GM10266 (cell line): ENCODE results near the gene UBE2U.
"Not testable (repeated sequence)": the region's sequence is repeated elsewhere in the genome, so short reads cannot be mapped to it uniquely, and the experiment has no call there.

Experiments
- DNase-seq: peaks from one replicate; pipeline ENCODE4 v3.0.0; 2012; ENCODE audit errors: extremely low spot score
- TF ChIP-seq, protein P1 (sequence below): IDR thresholded peaks from 2 replicates; pipeline ENCODE4 v1.5.1; 2012; ENCODE audit warnings: mild to moderate bottlenecking, low read depth; ENCODE audit not compliant: control insufficient read depth, insufficient read depth; ENCODE audit errors: missing control alignments

The UBE2U gene

DNA sequence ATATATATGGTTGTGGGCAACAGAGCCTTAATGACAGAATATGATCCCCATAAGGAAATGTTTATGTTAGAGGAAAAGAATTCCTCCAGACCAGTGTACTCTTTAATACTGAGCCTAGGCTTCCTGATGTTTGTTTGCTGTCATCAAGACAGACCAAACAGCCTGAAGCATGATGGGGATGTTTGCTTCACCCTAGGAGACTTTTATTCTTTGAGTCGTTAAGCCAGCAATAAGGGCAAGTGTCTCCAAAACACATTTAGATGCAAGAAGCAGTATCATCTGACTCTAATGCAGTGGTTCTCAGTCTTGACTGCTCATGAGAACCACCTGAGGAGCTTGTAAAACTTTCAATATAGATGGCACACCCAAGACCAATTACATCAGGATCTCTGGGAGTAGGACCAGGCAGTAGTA, 33.1 kb downstream of the UBE2U start:
- TF ChIP-seq, protein P1, sequence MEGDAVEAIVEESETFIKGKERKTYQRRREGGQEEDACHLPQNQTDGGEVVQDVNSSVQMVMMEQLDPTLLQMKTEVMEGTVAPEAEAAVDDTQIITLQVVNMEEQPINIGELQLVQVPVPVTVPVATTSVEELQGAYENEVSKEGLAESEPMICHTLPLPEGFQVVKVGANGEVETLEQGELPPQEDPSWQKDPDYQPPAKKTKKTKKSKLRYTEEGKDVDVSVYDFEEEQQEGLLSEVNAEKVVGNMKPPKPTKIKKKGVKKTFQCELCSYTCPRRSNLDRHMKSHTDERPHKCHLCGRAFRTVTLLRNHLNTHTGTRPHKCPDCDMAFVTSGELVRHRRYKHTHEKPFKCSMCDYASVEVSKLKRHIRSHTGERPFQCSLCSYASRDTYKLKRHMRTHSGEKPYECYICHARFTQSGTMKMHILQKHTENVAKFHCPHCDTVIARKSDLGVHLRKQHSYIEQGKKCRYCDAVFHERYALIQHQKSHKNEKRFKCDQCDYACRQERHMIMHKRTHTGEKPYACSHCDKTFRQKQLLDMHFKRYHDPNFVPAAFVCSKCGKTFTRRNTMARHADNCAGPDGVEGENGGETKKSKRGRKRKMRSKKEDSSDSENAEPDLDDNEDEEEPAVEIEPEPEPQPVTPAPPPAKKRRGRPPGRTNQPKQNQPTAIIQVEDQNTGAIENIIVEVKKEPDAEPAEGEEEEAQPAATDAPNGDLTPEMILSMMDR = no peak
- DNase-seq = no peak

DNA sequence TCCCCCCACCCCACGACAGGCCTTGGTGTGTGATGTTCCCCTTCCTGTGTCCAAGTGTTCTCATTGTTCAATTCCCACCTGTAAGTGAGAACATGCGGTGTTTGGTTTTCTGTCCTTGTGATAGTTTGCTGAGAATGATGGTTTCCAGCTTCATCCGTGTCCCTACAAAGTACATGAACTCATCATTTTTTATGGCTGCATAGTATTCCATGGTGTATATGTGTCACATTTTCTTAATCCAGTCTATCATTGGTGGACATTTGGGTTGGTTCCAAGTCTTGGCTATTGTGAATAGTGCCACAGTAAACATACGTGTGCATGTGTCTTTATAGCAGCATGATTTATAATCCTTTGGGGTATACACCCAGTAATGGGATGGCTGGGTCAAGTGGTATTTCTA, 36.1 kb downstream of the UBE2U start:
- not testable (repeated sequence) for DNase-seq

- TF ChIP-seq, protein P1 = no peak
- DNase-seq = no peak
These were observed 36.8 kb downstream of the UBE2U start for GRCh38 chr1:64240206-64240605.

GRCh38 chr1:64241069-64241468, 37.6 kb downstream of the UBE2U start:
- DNase-seq = no peak
- TF ChIP-seq, protein P1 = no peak

DNA sequence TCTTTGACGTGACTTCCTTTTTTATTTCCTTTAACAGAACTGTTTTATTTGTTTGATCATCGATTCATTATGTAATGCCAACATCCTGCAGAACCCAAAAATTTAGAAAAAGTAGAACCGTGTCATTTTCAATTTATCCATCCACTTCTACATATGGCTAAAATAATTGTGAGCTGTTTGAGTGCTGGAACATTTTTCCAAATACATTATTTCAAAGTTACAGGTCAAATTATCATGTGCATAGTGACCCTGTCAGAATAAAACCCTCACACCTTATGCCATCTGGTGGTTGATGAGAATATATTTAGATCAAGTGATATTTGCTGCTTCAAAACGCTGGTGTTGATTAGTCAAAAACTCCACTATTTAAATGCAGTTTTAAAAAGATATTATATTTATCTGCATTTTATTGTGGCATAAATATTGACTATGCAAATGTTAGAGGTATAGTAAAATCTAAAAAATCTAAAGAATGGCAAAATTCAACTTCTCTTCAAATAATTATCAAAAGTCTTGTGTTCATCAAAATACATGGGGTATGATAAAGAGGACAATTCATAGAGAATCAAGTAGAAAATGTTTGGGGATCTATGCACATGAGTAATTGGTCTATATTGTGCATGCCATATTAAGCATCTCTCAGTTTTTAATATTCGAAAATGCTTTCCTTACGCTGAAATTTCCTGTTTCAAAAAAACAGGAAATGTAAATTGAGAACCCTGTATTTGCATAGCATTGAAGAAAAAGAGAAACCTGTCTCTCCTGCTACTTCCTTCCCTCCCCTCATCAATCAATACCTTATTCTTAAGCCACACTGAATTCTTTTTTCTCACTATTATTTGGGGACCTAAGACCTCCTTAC, 39.7 kb downstream of the UBE2U start:
- DNase-seq = no peak

GRCh38 chr1:64243757-64244080, 40.3 kb downstream of the UBE2U start:
- DNase-seq = no peak

More for the DNA sequence above, 39.7 kb downstream of the UBE2U start:
- TF ChIP-seq, protein P1 = peak; percentile 14

GRCh38 chr1:64245495-64245894, 42.1 kb downstream of the UBE2U start:
- TF ChIP-seq, protein P1 = no peak
- DNase-seq = no peak

More at GRCh38 chr1:64243757-64244080, 40.3 kb downstream of the UBE2U start:
- TF ChIP-seq, protein P1 = no peak

GRCh38 chr1:64246294-64246917, 43.0 kb downstream of the UBE2U start:
- DNase-seq = peak; percentile 23

More at GRCh38 chr1:64246294-64246917, 43.0 kb downstream of the UBE2U start:
- TF ChIP-seq, protein P1 = peak; percentile 66
